ENCODE measurements around the gene NPC1.

GRCh38 chr18:23540867-23541266 is 45.4 kb downstream of the NPC1 start:
- TF ChIP-seq USF1 (CRISPR knock-in tag; IDR thresholded peaks at IDR 0.05), result no peak
- TF ChIP-seq, protein P1, sequence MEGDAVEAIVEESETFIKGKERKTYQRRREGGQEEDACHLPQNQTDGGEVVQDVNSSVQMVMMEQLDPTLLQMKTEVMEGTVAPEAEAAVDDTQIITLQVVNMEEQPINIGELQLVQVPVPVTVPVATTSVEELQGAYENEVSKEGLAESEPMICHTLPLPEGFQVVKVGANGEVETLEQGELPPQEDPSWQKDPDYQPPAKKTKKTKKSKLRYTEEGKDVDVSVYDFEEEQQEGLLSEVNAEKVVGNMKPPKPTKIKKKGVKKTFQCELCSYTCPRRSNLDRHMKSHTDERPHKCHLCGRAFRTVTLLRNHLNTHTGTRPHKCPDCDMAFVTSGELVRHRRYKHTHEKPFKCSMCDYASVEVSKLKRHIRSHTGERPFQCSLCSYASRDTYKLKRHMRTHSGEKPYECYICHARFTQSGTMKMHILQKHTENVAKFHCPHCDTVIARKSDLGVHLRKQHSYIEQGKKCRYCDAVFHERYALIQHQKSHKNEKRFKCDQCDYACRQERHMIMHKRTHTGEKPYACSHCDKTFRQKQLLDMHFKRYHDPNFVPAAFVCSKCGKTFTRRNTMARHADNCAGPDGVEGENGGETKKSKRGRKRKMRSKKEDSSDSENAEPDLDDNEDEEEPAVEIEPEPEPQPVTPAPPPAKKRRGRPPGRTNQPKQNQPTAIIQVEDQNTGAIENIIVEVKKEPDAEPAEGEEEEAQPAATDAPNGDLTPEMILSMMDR (IDR thresholded peaks at IDR 0.05), result no peak
- TF ChIP-seq E2F1 (CRISPR knock-in tag; IDR thresholded peaks at IDR 0.05), result no peak
- TF ChIP-seq NR1H2 (CRISPR knock-in tag; IDR thresholded peaks at IDR 0.05), result no peak
- no peak for TF ChIP-seq SMAD3 (CRISPR knock-in tag; IDR thresholded peaks at IDR 0.05; ENCODE audit: borderline replicate concordance)
- no peak for TF ChIP-seq NFATC4 (CRISPR knock-in tag; IDR thresholded peaks at IDR 0.05)
- no peak for TF ChIP-seq RORB (CRISPR knock-in tag; IDR thresholded peaks at IDR 0.05)
- TF ChIP-seq, protein P2, sequence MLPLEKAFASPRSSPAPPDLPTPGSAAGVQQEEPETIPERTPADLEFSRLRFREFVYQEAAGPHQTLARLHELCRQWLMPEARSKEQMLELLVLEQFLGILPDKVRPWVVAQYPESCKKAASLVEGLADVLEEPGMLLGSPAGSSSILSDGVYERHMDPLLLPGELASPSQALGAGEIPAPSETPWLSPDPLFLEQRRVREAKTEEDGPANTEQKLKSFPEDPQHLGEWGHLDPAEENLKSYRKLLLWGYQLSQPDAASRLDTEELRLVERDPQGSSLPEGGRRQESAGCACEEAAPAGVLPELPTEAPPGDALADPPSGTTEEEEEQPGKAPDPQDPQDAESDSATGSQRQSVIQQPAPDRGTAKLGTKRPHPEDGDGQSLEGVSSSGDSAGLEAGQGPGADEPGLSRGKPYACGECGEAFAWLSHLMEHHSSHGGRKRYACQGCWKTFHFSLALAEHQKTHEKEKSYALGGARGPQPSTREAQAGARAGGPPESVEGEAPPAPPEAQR (CRISPR knock-in tag; IDR thresholded peaks at IDR 0.05), result no peak
- no peak for TF ChIP-seq MAX (CRISPR knock-in tag; IDR thresholded peaks at IDR 0.05)
- no peak for TF ChIP-seq USF2 (CRISPR knock-in tag; IDR thresholded peaks at IDR 0.05)
- TF ChIP-seq, protein P3, sequence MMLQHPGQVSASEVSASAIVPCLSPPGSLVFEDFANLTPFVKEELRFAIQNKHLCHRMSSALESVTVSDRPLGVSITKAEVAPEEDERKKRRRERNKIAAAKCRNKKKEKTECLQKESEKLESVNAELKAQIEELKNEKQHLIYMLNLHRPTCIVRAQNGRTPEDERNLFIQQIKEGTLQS (CRISPR knock-in tag; conservative IDR thresholded peaks at IDR 0.05), result no peak
